CD14-positive monocyte (primary cell): ENCODE measurements around the gene ZDHHC7. TPM values are rescaled to one million over a fixed set of nuclear protein-coding genes. Genes with fewer than 3 reads are reported as not detected.

Experiments used
- DNase-seq, 3 donors: peaks; one replicate each; pipeline ENCODE4 v3.0.0-alpha.2; 2011 to 2022
- H2AFZ ChIP-seq: 2 replicates; pipeline ENCODE4 v1.6.0; 2012; ENCODE audit warnings: mild to moderate bottlenecking, low read depth, low read length, inconsistent platforms; ENCODE audit not compliant: insufficient read depth, poor library complexity, severe bottlenecking
- H3K27ac ChIP-seq, 2 donors: 1 replicate in 1 of 2; 2 replicates in 1 of 2; pipeline ENCODE4 v1.5.1; 2012 to 2013; ENCODE audit warnings: low read length in 2 of 2, control low read depth in 1 of 2, inconsistent platforms in 1 of 2, low read depth in 1 of 2, mild to moderate bottlenecking in 1 of 2
- H3K27me3 ChIP-seq, 2 donors: one replicate each; pipeline versions ENCODE4 v1.6.0 to v1.6.1; 2011 to 2013; ENCODE audit warnings: low read length in 2 of 2; ENCODE audit not compliant: control insufficient read depth in 2 of 2, insufficient read depth in 2 of 2
- H3K36me3 ChIP-seq, 2 donors: replicated peaks in 1 of 2; 1 replicate in 1 of 2; 2 replicates in 1 of 2; pipeline versions ENCODE4 v1.5.1 to v1.6.1; 2012 to 2013; ENCODE audit warnings: low read length in 2 of 2, control low read depth in 1 of 2, inconsistent platforms in 1 of 2, mild to moderate bottlenecking in 1 of 2; ENCODE audit not compliant: insufficient read depth in 2 of 2, control insufficient read depth in 1 of 2
- H3K4me1 ChIP-seq, 2 donors: 1 replicate in 1 of 2; 2 replicates in 1 of 2; pipeline versions ENCODE4 v1.5.1 to v1.6.1; 2012 to 2013; ENCODE audit warnings: low read length in 2 of 2, control low read depth in 1 of 2, inconsistent platforms in 1 of 2, mild to moderate bottlenecking in 1 of 2, moderate library complexity in 1 of 2; ENCODE audit not compliant: insufficient read depth in 2 of 2, control insufficient read depth in 1 of 2
- H3K4me2 ChIP-seq: replicated peaks from 2 replicates; pipeline ENCODE3; 2012; ENCODE audit warnings: low read length, moderate library complexity, mild to moderate bottlenecking; ENCODE audit not compliant: poor library complexity, severe bottlenecking; ENCODE audit errors: extremely low read depth
- H3K4me3 ChIP-seq, 3 experiments: fragments of 200-600 bp in 1 of 3; sonication (generic) in 1 of 3; replicated peaks in 1 of 3; 1 replicate in 2 of 3; 2 replicates in 1 of 3; pipeline ENCODE4 v1.5.1; 2011 to 2013; ENCODE audit warnings: low read length in 3 of 3, mild to moderate bottlenecking in 3 of 3, control low read depth in 2 of 3, low read depth in 2 of 3, inconsistent platforms in 1 of 3, moderate library complexity in 1 of 3
- H3K79me2 ChIP-seq: 2 replicates; pipeline ENCODE4 v1.6.0; 2012; ENCODE audit warnings: mild to moderate bottlenecking, control low read depth, inconsistent platforms, low read length, moderate library complexity; ENCODE audit not compliant: insufficient read depth
- H3K9ac ChIP-seq: 2 replicates; pipeline ENCODE4 v1.6.0; 2017; ENCODE audit warnings: low read length, mild to moderate bottlenecking; ENCODE audit not compliant: insufficient read depth, poor library complexity, severe bottlenecking
- H3K9me3 ChIP-seq, 2 donors: replicated peaks in 1 of 2; 1 replicate in 1 of 2; 2 replicates in 1 of 2; pipeline versions ENCODE4 v1.5.1 to v1.6.1; 2012 to 2013; ENCODE audit warnings: low read length in 2 of 2, control low read depth in 1 of 2; ENCODE audit not compliant: control insufficient read depth in 1 of 2, insufficient read depth in 1 of 2
- H4K20me1 ChIP-seq: 2 replicates; pipeline ENCODE4 v1.6.0; 2012; ENCODE audit warnings: mild to moderate bottlenecking, low read length, control low read depth, moderate library complexity; ENCODE audit not compliant: insufficient read depth
- H3K27ac Mint-ChIP-seq, 7 donors: one replicate each; pipeline ENCODE4 v1.8.0; 2020; ENCODE audit warnings: mild to moderate bottlenecking in 7 of 7, mixed read lengths in 7 of 7, moderate library complexity in 6 of 7, inconsistent platforms in 2 of 7
- H3K27me3 Mint-ChIP-seq, 3 donors: one replicate each; pipeline ENCODE4 v1.8.0; 2021 to 2022; ENCODE audit warnings: low read depth in 3 of 3, mild to moderate bottlenecking in 3 of 3, mixed read lengths in 3 of 3, moderate library complexity in 3 of 3, inconsistent platforms in 1 of 3
- H3K36me3 Mint-ChIP-seq, 2 donors: one replicate each; pipeline ENCODE4 v1.8.0; 2020; ENCODE audit warnings: mixed read lengths in 2 of 2, inconsistent platforms in 1 of 2, mild to moderate bottlenecking in 1 of 2
- H3K4me1 Mint-ChIP-seq: one replicate; pipeline ENCODE4 v1.8.0; 2020; ENCODE audit warnings: mild to moderate bottlenecking, mixed read lengths
- H3K4me3 Mint-ChIP-seq, 2 donors: one replicate each; pipeline ENCODE4 v1.8.0; 2020; ENCODE audit warnings: mild to moderate bottlenecking in 2 of 2, mixed read lengths in 2 of 2, moderate library complexity in 1 of 2
- H3K9me3 Mint-ChIP-seq, 7 donors: one replicate each; pipeline ENCODE4 v1.8.0; 2020 to 2022; ENCODE audit warnings: mixed read lengths in 7 of 7, mild to moderate bottlenecking in 6 of 7, moderate library complexity in 6 of 7, inconsistent platforms in 2 of 7
- CTCF ChIP-seq: fragments of 200-600 bp; IDR thresholded peaks from one replicate; pipeline ENCODE4 v1.8.0; 2022; ENCODE audit warnings: antibody characterized with exemption, mild to moderate bottlenecking
- WGBS: methylation state at CpG from one replicate; pipeline ENCODE4 v1.1.5; 2013; ENCODE audit warnings: missing lambda C conversion rate; ENCODE audit not compliant: insufficient coverage; 5-methylcytosine and 5-hydroxymethylcytosine counted together
- intact Hi-C, 2 donors: fragments of 100-400 bp; cut with micrococcal nuclease; formaldehyde crosslinking; loops; one replicate each; pipeline versions ENCODE4 v1.15.0 to v1.15.1; 2023
- polyA plus RNA-seq, 3 donors: library from polyadenylated mRNA; depleted of rRNA in 1 of 3; unstranded in 2 of 3; stranded (reverse) in 1 of 3; fragments of 300-500 nt in 2 of 3; fragments of >200 nt in 1 of 3; fragmentation: Illumina TruSeq in 2 of 3; gene quantifications; 1 replicate in 2 of 3; 2 replicates in 1 of 3; pipeline ENCODE4 v1.2.3, GENCODE V29; 2012 to 2021

The ZDHHC7 gene
- polyA plus RNA-seq, 3 donors, result 99.7 to 189 (median 129) TPM

- H4K20me1 ChIP-seq, result no peaks in the 10 kb centered on the region
- H3K4me3 ChIP-seq, result peak overlapping the region in 1 of 3 experiments; percentile 96
- H3K27ac ChIP-seq, result peak overlapping the region; percentile 37 to 78
- peaks cover 86 to 87% of the 10 kb centered on the region in 2 donors for H3K4me1 ChIP-seq
- no peaks in the 10 kb centered on the region for H3K27me3 ChIP-seq
- peaks cover 43 to 50% of the 10 kb centered on the region in 2 donors for H3K36me3 Mint-ChIP-seq
- intact Hi-C loops, result no loop called here
- WGBS, result 5% methylated on average over 2 of the region's 3 CpGs
- H3K4me1 Mint-ChIP-seq, result peaks cover 80% of the 10 kb centered on the region
- no peak overlapping the region for H3K9ac ChIP-seq
- no peaks in the 10 kb centered on the region for H3K9me3 ChIP-seq
- H3K79me2 ChIP-seq, result peaks cover 96% of the 10 kb centered on the region
- DNase-seq, result peak in 2 of 3 donors; percentile 56 to 80
- H3K4me2 ChIP-seq, result peak overlapping the region; percentile 87
- peak overlapping the region; percentile 72 to 90 (median 88) for H3K27ac Mint-ChIP-seq
- no peak for TF ChIP-seq CTCF
- H3K36me3 ChIP-seq, result peaks cover 4 to 15% of the 10 kb centered on the region in 2 donors
- peaks cover 0 to 4% (median 0%) of the 10 kb centered on the region in 7 donors for H3K9me3 Mint-ChIP-seq
- peaks cover 0 to 2% (median 0%) of the 10 kb centered on the region in 3 donors for H3K27me3 Mint-ChIP-seq
- peak overlapping the region in 1 of 2 donors; percentile 72 for H3K4me3 Mint-ChIP-seq
- no peak overlapping the region for H2AFZ ChIP-seq
Measured at GRCh38 chr16:85008271-85008670, 3.1 kb downstream of the ZDHHC7 start.

- Mint-ChIP-seq H3K27ac (peak overlapping the region; percentile 72 to 90 (median 88)), H3K36me3 (peaks cover 47 to 55% of the 10 kb centered on the region in 2 donors), H3K4me3 (peak overlapping the region; percentile 45 to 77), H3K9me3 (peaks cover 0 to 4% (median 0%) of the 10 kb centered on the region in 7 donors), H3K27me3 (peaks cover 0 to 2% (median 0%) of the 10 kb centered on the region in 3 donors), H3K4me1 (peaks cover 87% of the 10 kb centered on the region)
- Histone ChIP-seq H3K4me2 (peak overlapping the region; percentile 87), H3K79me2 (peaks cover 99% of the 10 kb centered on the region), H3K9ac (no peak overlapping the region), H3K9me3 (no peaks in the 10 kb centered on the region), H3K36me3 (peaks cover 4 to 15% of the 10 kb centered on the region in 2 donors), H2AFZ (no peak overlapping the region), H3K27me3 (no peaks in the 10 kb centered on the region), H3K4me3 (peak overlapping the region in 1 of 3 experiments; percentile 96), H4K20me1 (no peaks in the 10 kb centered on the region), H3K27ac (peak overlapping the region; percentile 68 to 78), H3K4me1 (peaks cover 85 to 91% of the 10 kb centered on the region in 2 donors)
- TF ChIP-seq CTCF, result no peak
- 80% methylated on average over 5 of the region's 7 CpGs for WGBS
- intact Hi-C loops, result no loop called here
- peak in 2 of 3 donors; percentile 39 to 52 for DNase-seq
Measured at GRCh38 chr16:85007496-85008214, 3.7 kb downstream of the ZDHHC7 start.
